CD4-positive, alpha-beta T cell treated with Interleukin-4 for 1 hour (primary cell): ENCODE data around the gene CASS4.
"Not testable (repeated sequence)": the region's sequence is repeated elsewhere in the genome, so short reads cannot be mapped to it uniquely, and the experiment has no call there.

ENCODE experiments used
- DNase-seq, 2 donors: peaks; one replicate each; pipeline ENCODE4 v3.0.0-alpha.2; 2020 to 2022

Gene CASS4

GRCh38 chr20:56392132-56392880, 19.8 kb upstream of the CASS4 start, which contains the start of the genes AURKA and CSTF1:
Gene AURKA (minus strand): TSS chr20:56392215. CDS start chr20:56388197, 4,018 bp downstream.
Gene CSTF1 (plus strand): TSS chr20:56392645. CDS start chr20:56395553, 2,908 bp downstream.
- DNase-seq = peak; percentile 100

GRCh38 chr20:56392881-56393482, 19.1 kb upstream of the CASS4 start:
- DNase-seq = peak in 1 of 2 donors; percentile 58

GRCh38 chr20:56393653-56394052, 18.4 kb upstream of the CASS4 start:
- no peak for DNase-seq

GRCh38 chr20:56395166-56395565, 16.9 kb upstream of the CASS4 start:
- DNase-seq = no peak

- peak; percentile 67 to 82 for DNase-seq
Observed at GRCh38 chr20:56400001-56400640, 11.9 kb upstream of the CASS4 start.

GRCh38 chr20:56403465-56403864, 8.6 kb upstream of the CASS4 start:
- DNase-seq = no peak

GRCh38 chr20:56405356-56405755, 6.7 kb upstream of the CASS4 start:
- not testable (repeated sequence) for DNase-seq

- no peak for DNase-seq
Observed at GRCh38 chr20:56406910-56407309, 5.2 kb upstream of the CASS4 start.

GRCh38 chr20:56409521-56409920, 2.5 kb upstream of the CASS4 start:
- DNase-seq = peak in 1 of 2 donors; percentile 29

- DNase-seq = no peak
Observed at GRCh38 chr20:56409956-56410355, 2.1 kb upstream of the CASS4 start.

GRCh38 chr20:56411287-56411686, 773 bp upstream of the CASS4 start:
- DNase-seq = not testable (repeated sequence)

- DNase-seq = no peak
Observed at GRCh38 chr20:56412473-56412790, 372 bp downstream of the CASS4 start.

GRCh38 chr20:56412949-56413348, 889 bp downstream of the CASS4 start:
- no peak for DNase-seq

- DNase-seq = peak; percentile 39 to 63
Observed at GRCh38 chr20:56414842-56415765, 3.0 kb downstream of the CASS4 start.

- DNase-seq = no peak
Observed at GRCh38 chr20:56417402-56417801, 5.3 kb downstream of the CASS4 start.

- DNase-seq = no peak
Observed at GRCh38 chr20:56417911-56418310, 5.9 kb downstream of the CASS4 start.

- peak in 1 of 2 donors; percentile 53 for DNase-seq
Observed at GRCh38 chr20:56418385-56418861, 6.4 kb downstream of the CASS4 start.

- no peak for DNase-seq
Observed at GRCh38 chr20:56420028-56420427, 8.0 kb downstream of the CASS4 start.

- no peak for DNase-seq
Observed at GRCh38 chr20:56420940-56421688, 9.1 kb downstream of the CASS4 start.

GRCh38 chr20:56422076-56422823, 10.2 kb downstream of the CASS4 start:
- no peak for DNase-seq

GRCh38 chr20:56422824-56423189, 10.7 kb downstream of the CASS4 start:
- DNase-seq = no peak
